ENCODE measurements around the gene POU6F1.

Gene POU6F1

DNA sequence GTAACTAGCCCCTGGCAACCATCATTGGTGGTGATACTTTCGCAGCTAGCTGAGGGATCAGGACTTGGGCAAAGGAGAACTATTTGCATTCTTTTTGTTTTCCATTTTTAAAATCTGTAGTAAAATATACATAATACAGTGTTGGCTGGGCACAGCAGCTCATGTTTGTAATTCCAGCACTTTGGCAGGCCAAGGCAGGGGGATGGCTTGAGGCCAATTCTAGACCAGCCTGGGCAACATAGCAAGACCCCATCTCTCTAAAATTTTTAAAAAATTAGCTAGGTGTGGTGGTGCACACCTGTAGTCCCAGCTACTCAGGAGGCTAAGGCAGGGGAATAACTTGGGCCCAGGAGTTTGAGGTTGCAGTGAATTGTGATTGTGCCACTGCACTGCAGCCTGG, 64.9 kb downstream of the POU6F1 start:
- DNase-seq: no peak

DNA sequence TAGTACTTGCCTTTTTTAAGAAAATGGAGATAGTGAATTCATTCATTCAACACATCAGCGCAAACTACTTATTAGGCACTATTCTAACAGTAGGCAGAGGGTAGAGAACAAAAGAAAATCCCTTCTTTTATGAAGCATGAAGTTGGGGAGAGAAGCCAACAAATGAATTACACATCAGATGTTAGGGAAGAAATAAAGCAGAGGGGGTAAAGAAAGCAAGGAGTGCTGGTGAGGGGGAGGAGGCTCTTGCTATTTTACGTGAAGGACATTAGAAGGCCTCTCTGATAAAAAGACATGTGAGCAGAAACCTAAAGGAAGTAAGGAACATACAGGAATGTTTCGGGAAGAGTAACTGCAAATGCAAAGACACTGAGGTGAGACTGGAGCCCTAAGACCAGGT, 67.1 kb downstream of the POU6F1 start:
- DNase-seq: no peak

DNA sequence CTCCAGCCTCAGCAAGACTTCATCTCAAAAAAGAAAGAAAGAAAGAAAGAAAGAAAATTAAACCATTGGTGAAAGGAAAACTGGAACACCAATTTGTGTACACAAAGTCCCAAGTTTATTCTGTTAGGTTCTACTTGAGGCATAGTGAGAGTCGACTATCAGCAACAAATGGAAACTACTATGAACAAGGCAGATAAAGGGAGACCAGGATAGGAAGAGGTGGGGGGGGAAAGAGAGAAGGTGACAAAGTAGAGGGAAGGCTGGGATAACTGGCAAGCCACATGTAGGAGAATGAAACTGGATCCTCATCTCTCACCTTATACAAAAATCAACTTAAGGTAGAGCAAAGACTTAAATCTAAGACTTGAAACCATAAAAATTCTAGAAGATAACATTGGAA, 70.6 kb downstream of the POU6F1 start:
- no peak for DNase-seq

- DNase-seq: no peak
Observed at GRCh38 chr12:51139292-51139844, 78.5 kb downstream of the POU6F1 start.

All from right forelimb (tissue), 1 donor.